ENCODE results near the gene AGBL4. TPM values are rescaled to one million over a fixed set of nuclear protein-coding genes. Genes with fewer than 3 reads are reported as not detected.

The AGBL4 gene
- total and polyA plus RNA-seq, 9 of the 15 experiments (the other 6 are each of a cell fraction or from before 2014, with no cell fraction given), result 0.11 TPM; not detected in 7

DNA sequence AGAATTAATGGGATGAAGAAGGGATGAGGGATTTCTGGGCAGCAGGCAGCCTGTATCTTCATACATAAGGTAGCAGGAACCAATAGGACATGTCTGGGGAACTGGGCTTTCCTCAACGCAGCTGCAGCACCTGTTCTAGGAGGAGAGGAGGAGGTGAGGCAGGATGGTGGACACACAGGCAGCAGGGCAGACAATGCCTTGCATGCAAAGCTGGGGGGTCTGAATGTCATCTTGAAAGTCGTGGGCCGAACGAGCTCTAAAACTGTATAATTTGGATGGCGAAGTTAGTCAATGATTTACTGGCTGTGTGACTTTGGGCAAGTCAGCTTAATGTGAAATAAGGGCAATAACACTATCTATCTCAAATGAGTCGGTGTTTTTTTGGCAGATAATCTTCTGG lies 1371.4 kb downstream of the AGBL4 start:
- WGBS (ENCODE audit: insufficient coverage, low coverage, missing lambda C conversion rate), result 0% methylated on average over 6 of the region's 6 CpGs
- ChIA-PET CTCF (ENCODE audit: low intra/inter-chr PET ratio) (no interaction called here), POLR2A (interaction anchor here (1.2 kb wide), 1 partner anchor 32 kb away, joined by 3 read pairs; no protein-coding TSS in a partner anchor)

More for the DNA sequence above, 1371.4 kb downstream of the AGBL4 start:
- BruUV-seq (replicated peaks), result no TSS peak
- in situ Hi-C loops (cut with MboI), result no loop called here
- DNase-seq (ENCODE audit: extremely low read depth in 1 of 4, low spot score in 3 of 4), result no peak
- Histone ChIP-seq H3K4me1 (replicated peaks in 1 of 2; ENCODE audit: control insufficient read depth in 2 of 2, insufficient read depth in 2 of 2, low read length in 2 of 2) (no peaks in the 10 kb centered on the region), H3K9ac (ENCODE audit: insufficient read depth in 1 of 2, low read depth in 2 of 2, low read length in 2 of 2) (no peak overlapping the region), H3K9me3 (replicated peaks; ENCODE audit: control insufficient read depth, insufficient read depth, low read depth, low read length) (no peaks in the 10 kb centered on the region), H3K27ac (ENCODE audit: extremely low read depth, low read depth, low read length) (no peak overlapping the region), H3K27me3 (ENCODE audit: control insufficient read depth in 2 of 2, insufficient read depth in 2 of 2, low read length in 2 of 2) (no peaks in the 10 kb centered on the region), H3K36me3 (ENCODE audit: control insufficient read depth, insufficient read depth, low read length) (no peaks in the 10 kb centered on the region), H2AFZ (ENCODE audit: low read depth, low read length) (no peak overlapping the region), H3K79me2 (ENCODE audit: control insufficient read depth, insufficient read depth, low read length) (no peaks in the 10 kb centered on the region), H4K20me1 (replicated peaks; ENCODE audit: control insufficient read depth, insufficient read depth, low read length) (no peaks in the 10 kb centered on the region; the same call in 1 of the 2 replicates), H3K9me1 (ENCODE audit: control insufficient read depth, insufficient read depth, low read length) (no peaks in the 10 kb centered on the region), H3K4me3 (no peak overlapping the region), H3K4me2 (ENCODE audit: insufficient read depth, low read length) (no peak overlapping the region)
- ATAC-seq, result no peak
- no peak for FAIRE-seq
- TF ChIP-seq, protein P1, sequence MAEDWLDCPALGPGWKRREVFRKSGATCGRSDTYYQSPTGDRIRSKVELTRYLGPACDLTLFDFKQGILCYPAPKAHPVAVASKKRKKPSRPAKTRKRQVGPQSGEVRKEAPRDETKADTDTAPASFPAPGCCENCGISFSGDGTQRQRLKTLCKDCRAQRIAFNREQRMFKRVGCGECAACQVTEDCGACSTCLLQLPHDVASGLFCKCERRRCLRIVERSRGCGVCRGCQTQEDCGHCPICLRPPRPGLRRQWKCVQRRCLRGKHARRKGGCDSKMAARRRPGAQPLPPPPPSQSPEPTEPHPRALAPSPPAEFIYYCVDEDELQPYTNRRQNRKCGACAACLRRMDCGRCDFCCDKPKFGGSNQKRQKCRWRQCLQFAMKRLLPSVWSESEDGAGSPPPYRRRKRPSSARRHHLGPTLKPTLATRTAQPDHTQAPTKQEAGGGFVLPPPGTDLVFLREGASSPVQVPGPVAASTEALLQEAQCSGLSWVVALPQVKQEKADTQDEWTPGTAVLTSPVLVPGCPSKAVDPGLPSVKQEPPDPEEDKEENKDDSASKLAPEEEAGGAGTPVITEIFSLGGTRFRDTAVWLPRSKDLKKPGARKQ (CRISPR knock-in tag; IDR thresholded peaks at IDR 0.05), result no peak
- TF ChIP-seq YY1 (IDR thresholded peaks at IDR 0.05; ENCODE audit: borderline replicate concordance in 1 of 3, control insufficient read depth in 1 of 3, extremely low read depth in 1 of 3, insufficient read depth in 3 of 3, insufficient read length in 1 of 3, insufficient replicate concordance in 2 of 3, low read depth in 1 of 3, low read length in 2 of 3), result no peak
- TF ChIP-seq ZNF41 (CRISPR knock-in tag; conservative IDR thresholded peaks at IDR 0.05), result no peak
- TF ChIP-seq ASH1L (IDR thresholded peaks at IDR 0.05; ENCODE audit: borderline replicate concordance, low read depth, partially characterized antibody), result no peak
- TF ChIP-seq SNRNP70 (optimal IDR thresholded peaks at IDR 0.05; ENCODE audit: low read depth, low read length), result no peak
- intact Hi-C loops (cut with micrococcal nuclease), result no loop called here
